H9 (cell line): ENCODE data around the gene TTC9. TPM values are rescaled to one million over a fixed set of nuclear protein-coding genes. Genes with fewer than 3 reads are reported as not detected.

Experiments used
- DNase-seq: peaks from one replicate; pipeline ENCODE4 v3.0.0-alpha.2; 2017
- H2AFZ ChIP-seq: one replicate; pipeline ENCODE4 v1.6.1; 2013; ENCODE audit warnings: mild to moderate bottlenecking, low read length, control low read depth, moderate library complexity
- H2AK5ac ChIP-seq: 2 replicates; pipeline ENCODE4 v1.6.1; 2013; ENCODE audit warnings: low read length, control low read depth, mixed read lengths; ENCODE audit not compliant: insufficient read length
- H2BK120ac ChIP-seq: one replicate; pipeline ENCODE4 v1.6.1; 2013; ENCODE audit warnings: low read depth, mild to moderate bottlenecking, low read length, control low read depth, inconsistent platforms; ENCODE audit not compliant: poor library complexity, severe bottlenecking
- H2BK12ac ChIP-seq: 2 replicates; pipeline ENCODE4 v1.6.1; 2013; ENCODE audit warnings: low read length, control low read depth, mixed read lengths, low read depth; ENCODE audit not compliant: insufficient read length
- H2BK15ac ChIP-seq: 2 replicates; pipeline ENCODE4 v1.6.1; 2013; ENCODE audit warnings: low read depth, low read length, control low read depth
- H2BK20ac ChIP-seq: one replicate; pipeline ENCODE4 v1.6.1; 2013; ENCODE audit warnings: low read depth, mild to moderate bottlenecking, low read length, control low read depth, inconsistent platforms; ENCODE audit not compliant: poor library complexity, severe bottlenecking
- H2BK5ac ChIP-seq: 2 replicates; pipeline ENCODE4 v1.6.1; 2013; ENCODE audit warnings: low read length, control low read depth, mixed read lengths; ENCODE audit not compliant: insufficient read length
- H3K14ac ChIP-seq: 2 replicates; pipeline ENCODE4 v1.6.1; 2013; ENCODE audit warnings: low read length, control low read depth; ENCODE audit not compliant: insufficient read depth
- H3K18ac ChIP-seq: 2 replicates; pipeline ENCODE4 v1.6.1; 2013; ENCODE audit warnings: low read depth, mild to moderate bottlenecking, mixed read lengths, low read length, control low read depth; ENCODE audit not compliant: insufficient read length
- H3K23ac ChIP-seq: 2 replicates; pipeline ENCODE4 v1.6.1; 2013; ENCODE audit warnings: low read length, control low read depth, mixed read lengths, low read depth; ENCODE audit not compliant: insufficient read length
- H3K23me2 ChIP-seq: 2 replicates; pipeline ENCODE4 v1.6.1; 2013; ENCODE audit warnings: low read depth, mild to moderate bottlenecking, mixed read lengths, low read length, control low read depth; ENCODE audit not compliant: insufficient read length, poor library complexity, severe bottlenecking
- H3K27ac ChIP-seq: 2 replicates; pipeline ENCODE4 v1.5.1; 2013; ENCODE audit warnings: low read length, control low read depth, mixed read lengths, low read depth; ENCODE audit not compliant: insufficient read length
- H3K27me3 ChIP-seq: 2 replicates; pipeline ENCODE4 v1.6.1; 2013; ENCODE audit warnings: low read length, control low read depth, inconsistent platforms; ENCODE audit not compliant: insufficient read depth
- H3K4ac ChIP-seq: 2 replicates; pipeline ENCODE4 v1.6.1; 2013; ENCODE audit warnings: low read depth, mild to moderate bottlenecking, control low read depth, inconsistent platforms, low read length, moderate library complexity
- H3K4me1 ChIP-seq: 2 replicates; pipeline ENCODE4 v1.6.1; 2013; ENCODE audit warnings: low read length, control low read depth, inconsistent platforms; ENCODE audit not compliant: insufficient read depth
- H3K4me2 ChIP-seq: 2 replicates; pipeline ENCODE4 v1.6.1; 2013; ENCODE audit warnings: low read length, control low read depth, mixed read lengths; ENCODE audit not compliant: insufficient read length, insufficient read depth
- H3K56ac ChIP-seq: 2 replicates; pipeline ENCODE4 v1.6.1; 2013; ENCODE audit warnings: low read depth, mild to moderate bottlenecking, mixed read lengths, low read length, control low read depth; ENCODE audit not compliant: insufficient read length
- H3K79me1 ChIP-seq: 2 replicates; pipeline ENCODE4 v1.6.1; 2013; ENCODE audit warnings: low read depth, mild to moderate bottlenecking, moderate library complexity, low read length, control low read depth, inconsistent platforms; ENCODE audit not compliant: insufficient read depth, poor library complexity, severe bottlenecking
- H3K79me2 ChIP-seq: 2 replicates; pipeline ENCODE4 v1.6.1; 2013; ENCODE audit warnings: low read length, control low read depth, inconsistent platforms; ENCODE audit not compliant: insufficient read depth
- H3K9ac ChIP-seq: 2 replicates; pipeline ENCODE4 v1.6.1; 2013; ENCODE audit warnings: low read length, control low read depth, mixed read lengths; ENCODE audit not compliant: insufficient read length; ENCODE audit errors: extremely low read depth
- H3K9me3 ChIP-seq: one replicate; pipeline ENCODE4 v1.6.1; 2013; ENCODE audit warnings: low read depth, low read length, inconsistent platforms; ENCODE audit not compliant: control insufficient read depth
- H3T11ph ChIP-seq: one replicate; pipeline ENCODE4 v1.6.1; 2013; ENCODE audit warnings: mild to moderate bottlenecking, low read length, control low read depth, inconsistent platforms
- H4K20me1 ChIP-seq: one replicate; pipeline ENCODE4 v1.6.1; 2013; ENCODE audit not compliant: control insufficient read depth, insufficient read length, insufficient read depth
- H4K5ac ChIP-seq: 2 replicates; pipeline ENCODE4 v1.6.1; 2013; ENCODE audit warnings: low read depth, mild to moderate bottlenecking, mixed read lengths, low read length, control low read depth; ENCODE audit not compliant: insufficient read length
- H4K8ac ChIP-seq: replicated peaks from 2 replicates; pipeline ENCODE4 v1.6.1; 2013; ENCODE audit warnings: low read length, control low read depth, mixed read lengths, low read depth; ENCODE audit not compliant: insufficient read length
- H4K91ac ChIP-seq: 2 replicates; pipeline ENCODE4 v1.6.1; 2013; ENCODE audit warnings: low read depth, mild to moderate bottlenecking, moderate library complexity, mixed read lengths, low read length, control low read depth; ENCODE audit not compliant: insufficient read length
- H3K27ac Mint-ChIP-seq, 3 experiments: 2 replicates in 2 of 3; 3 replicates in 1 of 3; pipeline ENCODE4 v1.8.0; 2020 to 2021; ENCODE audit warnings: mixed read lengths in 3 of 3, mild to moderate bottlenecking in 1 of 3, moderate library complexity in 1 of 3
- H3K27me3 Mint-ChIP-seq: 2 replicates; pipeline ENCODE4 v1.8.0; 2021; ENCODE audit warnings: low read depth, mild to moderate bottlenecking, moderate library complexity, mixed read lengths
- H3K36me3 Mint-ChIP-seq, 3 experiments: 2 replicates in 2 of 3; 3 replicates in 1 of 3; pipeline ENCODE4 v1.8.0; 2020 to 2021; ENCODE audit warnings: low read depth in 3 of 3, mixed read lengths in 3 of 3; ENCODE audit not compliant: insufficient read depth in 1 of 3
- H3K4me1 Mint-ChIP-seq, 2 experiments: 2 replicates each; pipeline ENCODE4 v1.8.0; 2020; ENCODE audit warnings: mixed read lengths in 2 of 2
- H3K4me3 Mint-ChIP-seq, 2 experiments: 2 replicates in 1 of 2; 3 replicates in 1 of 2; pipeline ENCODE4 v1.8.0; 2020 to 2021; ENCODE audit warnings: mild to moderate bottlenecking in 2 of 2, mixed read lengths in 2 of 2, moderate library complexity in 1 of 2
- H3K9me3 Mint-ChIP-seq, 2 experiments: 2 replicates in 1 of 2; 3 replicates in 1 of 2; pipeline ENCODE4 v1.8.0; 2020; ENCODE audit warnings: mild to moderate bottlenecking in 2 of 2, mixed read lengths in 2 of 2, moderate library complexity in 1 of 2
- CTCF ChIP-seq: fragments of 200-600 bp; sonication (generic); conservative IDR thresholded peaks from 3 replicates; pipeline ENCODE4 v1.8.0; 2021; ENCODE audit warnings: antibody characterized with exemption, mild to moderate bottlenecking
- WGBS: extraction: QIAGEN DNeasy Blood & Tissue Kit; methylation state at CpG from one replicate; pipeline ENCODE4 v1.1.7; 2013; ENCODE audit warnings: missing lambda C conversion rate, low lambda C conversion rate, mixed read lengths; ENCODE audit not compliant: insufficient read length; ENCODE audit errors: extremely low coverage; 5-methylcytosine and 5-hydroxymethylcytosine counted together
- total RNA-seq: library from RNA; stranded (reverse); gene quantifications from 2 replicates; pipeline ENCODE4 v1.2.1, GENCODE V29; 2021

TTC9 gene
- total RNA-seq, 1 experiment from 2014 or later: 17.4 TPM

- Histone ChIP-seq H4K5ac (no peak overlapping the region), H2BK12ac (no peak overlapping the region), H2AFZ (no peak overlapping the region), H3K79me2 (peaks cover 17% of the 10 kb centered on the region; the same call in 1 of the 2 replicates), H2AK5ac (no peak overlapping the region), H3K9ac (no peak overlapping the region), H3K4ac (no peak overlapping the region), H3K4me1 (peaks cover 32% of the 10 kb centered on the region), H3K23ac (no peak overlapping the region), H3K27me3 (no peaks in the 10 kb centered on the region; the same call in 1 of the 2 replicates), H3K18ac (no peak overlapping the region), H3K56ac (no peak overlapping the region), H4K20me1 (no peaks in the 10 kb centered on the region), H3K9me3 (no peaks in the 10 kb centered on the region), H3K79me1 (no peaks in the 10 kb centered on the region), H4K91ac (no peak overlapping the region), H2BK20ac (no peak overlapping the region), H2BK5ac (no peak overlapping the region), H3K4me2 (no peak overlapping the region), H3K23me2 (no peaks in the 10 kb centered on the region), H3K27ac (peak overlapping the region; percentile 8), H3K14ac (no peak overlapping the region), H3T11ph (no peak overlapping the region), H2BK15ac (no peak overlapping the region), H2BK120ac (no peak overlapping the region), H4K8ac (no peak overlapping the region)
- no peak for DNase-seq
- Mint-ChIP-seq H3K36me3 (peaks cover 26 to 35% (median 28%) of the 10 kb centered on the region in 3 experiments), H3K4me3 (peak overlapping the region in 1 of 2 experiments; percentile 24; a peak in 1 of 5 replicates), H3K9me3 (no peaks in the 10 kb centered on the region), H3K4me1 (peaks cover 55 to 65% of the 10 kb centered on the region in 2 experiments), H3K27me3 (no peaks in the 10 kb centered on the region), H3K27ac (peak overlapping the region; percentile 1 to 84 (median 78); a peak in 6 of 7 replicates)
- no CpG with 5 or more reads among the region's 3 CpGs for WGBS
- TF ChIP-seq CTCF: no peak
Measured at GRCh38 chr14:70653662-70654061, 11.9 kb downstream of the TTC9 start.
